Panc1 (cell line): Measurements from ENCODE around the gene ELOVL6. TPM values are rescaled to one million over a fixed set of nuclear protein-coding genes. Genes with fewer than 3 reads are reported as not detected.

Experiments
- ATAC-seq: fragments of 200-7000 bp; cut with Tn5 transposase; 2 replicates; pipeline ENCODE4 v1.9.1; 2020; ENCODE audit warnings: mild to moderate bottlenecking, moderate library complexity
- BruUV-seq: library from RNA; stranded (reverse); fragments of 400-500 nt; replicated peaks from 2 replicates; lab custom pipeline; 2021; lab: Mats Ljungman, UMichigan
- CTCF ChIA-PET: fragments of 300-600 bp; sonication (Branson Sonifier 250); formaldehyde crosslinking; loops from one replicate; lab custom pipeline; 2022; ENCODE audit warnings: antibody characterized with exemption; lab: Charles Lee
- POLR2A ChIA-PET: fragments of 300-600 bp; sonication (Branson Sonifier 250); formaldehyde crosslinking; loops from one replicate; lab custom pipeline; 2022; ENCODE audit warnings: antibody characterized with exemption; lab: Charles Lee
- DNase-seq: peaks from one replicate; pipeline ENCODE4 v3.0.0-alpha.2; 2010; ENCODE audit warnings: low read depth, low spot score
- H3K27ac ChIP-seq: 2 replicates; pipeline ENCODE4 v1.5.1; 2011; ENCODE audit warnings: mild to moderate bottlenecking, low read length, inconsistent platforms
- H3K27me3 ChIP-seq: fragments of 200-500 bp; sonication (Bioruptor generic); 2 replicates; pipeline ENCODE4 v1.6.0; 2014; ENCODE audit warnings: low read length, inconsistent platforms; ENCODE audit not compliant: control insufficient read depth, insufficient read depth
- H3K36me3 ChIP-seq: fragments of 200-500 bp; sonication (Bioruptor generic); 2 replicates; pipeline ENCODE4 v1.5.1; 2014; ENCODE audit warnings: inconsistent platforms, mild to moderate bottlenecking, low read length, moderate library complexity; ENCODE audit not compliant: control insufficient read depth, insufficient read depth
- H3K4me1 ChIP-seq: 2 replicates; pipeline ENCODE4 v1.5.1; 2011; ENCODE audit warnings: inconsistent platforms, mild to moderate bottlenecking, low read length, moderate library complexity; ENCODE audit not compliant: control insufficient read depth, insufficient read depth
- H3K4me3 ChIP-seq, 2 experiments: 2 replicates each; pipeline ENCODE4 v1.5.1; 2011 to 2012; ENCODE audit warnings: low read depth in 2 of 2, low read length in 2 of 2, mild to moderate bottlenecking in 2 of 2, inconsistent platforms in 1 of 2, moderate library complexity in 1 of 2
- H3K9me3 ChIP-seq: fragments of 200-500 bp; sonication (Bioruptor generic); 2 replicates; pipeline ENCODE4 v1.5.1; 2014; ENCODE audit warnings: low read depth, mild to moderate bottlenecking, inconsistent platforms, low read length, moderate library complexity; ENCODE audit not compliant: control insufficient read depth, insufficient read depth
- CTCF ChIP-seq: fragments of 450-650 bp; IDR thresholded peaks from 2 replicates; pipeline ENCODE4 v1.5.1; 2017; ENCODE audit warnings: mild to moderate bottlenecking
- POLR2AphosphoS5 ChIP-seq: IDR thresholded peaks from 2 replicates; pipeline ENCODE4 v1.6.1; 2012; ENCODE audit warnings: mild to moderate bottlenecking, low read depth, low read length, moderate library complexity
- REST ChIP-seq, 2 experiments: IDR thresholded peaks; 2 replicates each; pipeline ENCODE4 v1.6.1; 2011 to 2012; ENCODE audit warnings: low read depth in 2 of 2, control low read depth in 1 of 2, low read length in 1 of 2, mild to moderate bottlenecking in 1 of 2, moderate library complexity in 1 of 2; ENCODE audit not compliant: insufficient read depth in 1 of 2
- SIN3A ChIP-seq: IDR thresholded peaks from 2 replicates; pipeline ENCODE4 v1.6.1; 2012; ENCODE audit warnings: low read depth, mild to moderate bottlenecking, low read length, moderate library complexity, borderline replicate concordance; ENCODE audit not compliant: insufficient read depth
- TCF7L2 ChIP-seq: IDR thresholded peaks from 2 replicates; pipeline ENCODE4 v1.6.1; 2011; ENCODE audit warnings: mild to moderate bottlenecking, low read depth, low read length, inconsistent platforms
- in situ Hi-C: cut with HindIII; loops from 2 replicates; pipeline ENCODE4 v1.10.0; 2016; ENCODE audit warnings: low sequenced_read_pairs, low pct_unique_long_range_greater_than_20kb
- intact Hi-C: fragments of 100-400 bp; cut with micrococcal nuclease; formaldehyde crosslinking; loops from one replicate; pipeline ENCODE4 v1.10.0; 2022; ENCODE audit not compliant: unreplicated experiment
- total RNA-seq: library from RNA; stranded (reverse); gene quantifications from one replicate; pipeline ENCODE4 v1.2.1, GENCODE V29; 2021; ENCODE audit not compliant: unreplicated experiment

ELOVL6 gene
- total RNA-seq, 1 experiment from 2014 or later, result 0.54 TPM

GRCh38 chr4:110059556-110060191 lies 138.7 kb downstream of the ELOVL6 start:
- DNase-seq (no peak), ATAC-seq (no peak)
- no peaks in the 10 kb centered on the region for H3K27me3 ChIP-seq
- H3K27ac ChIP-seq, result no peak overlapping the region
- ChIA-PET POLR2A (no interaction called here), CTCF (no interaction called here)
- no peak overlapping the region for H3K4me3 ChIP-seq
- H3K9me3 ChIP-seq, result no peaks in the 10 kb centered on the region
- no peaks in the 10 kb centered on the region for H3K4me1 ChIP-seq
- BruUV-seq, result no TSS peak
- intact Hi-C loops, result no loop called here
- TF ChIP-seq SIN3A, result no peak
- TF ChIP-seq POLR2AphosphoS5, result no peak
- TF ChIP-seq CTCF, result no peak
- no peak for TF ChIP-seq TCF7L2
- TF ChIP-seq REST (IDR thresholded peaks at IDR 0.05; ENCODE audit: insufficient read depth in 1 of 2, low read depth in 2 of 2, low read length in 1 of 2), result no peak
- no peaks in the 10 kb centered on the region for H3K36me3 ChIP-seq
- in situ Hi-C loops, result no loop called here

GRCh38 chr4:110058677-110059076 lies 139.7 kb downstream of the ELOVL6 start:
- no peaks in the 10 kb centered on the region for H3K9me3 ChIP-seq
- no peaks in the 10 kb centered on the region for H3K36me3 ChIP-seq
- H3K27me3 ChIP-seq, result no peaks in the 10 kb centered on the region
- POLR2A ChIA-PET, result no interaction called here
- DNase-seq, result no peak
- no TSS peak for BruUV-seq
- no peaks in the 10 kb centered on the region for H3K4me1 ChIP-seq
- no peak for ATAC-seq
- TF ChIP-seq POLR2AphosphoS5 (no peak), SIN3A (no peak), CTCF (no peak), TCF7L2 (no peak), REST (IDR thresholded peaks at IDR 0.05; ENCODE audit: insufficient read depth in 1 of 2, low read depth in 2 of 2, low read length in 1 of 2) (no peak)
- H3K27ac ChIP-seq, result no peak overlapping the region
- intact Hi-C loops, result no loop called here
- CTCF ChIA-PET, result no interaction called here
- in situ Hi-C loops, result no loop called here
- no peak overlapping the region for H3K4me3 ChIP-seq
